ENCODE measurements around the gene KCNK7. TPM values are rescaled to one million over a fixed set of nuclear protein-coding genes. Genes with fewer than 3 reads are reported as not detected.

KCNK7 gene
- total RNA-seq, 1 experiment from 2014 or later: 0.61 TPM

DNA sequence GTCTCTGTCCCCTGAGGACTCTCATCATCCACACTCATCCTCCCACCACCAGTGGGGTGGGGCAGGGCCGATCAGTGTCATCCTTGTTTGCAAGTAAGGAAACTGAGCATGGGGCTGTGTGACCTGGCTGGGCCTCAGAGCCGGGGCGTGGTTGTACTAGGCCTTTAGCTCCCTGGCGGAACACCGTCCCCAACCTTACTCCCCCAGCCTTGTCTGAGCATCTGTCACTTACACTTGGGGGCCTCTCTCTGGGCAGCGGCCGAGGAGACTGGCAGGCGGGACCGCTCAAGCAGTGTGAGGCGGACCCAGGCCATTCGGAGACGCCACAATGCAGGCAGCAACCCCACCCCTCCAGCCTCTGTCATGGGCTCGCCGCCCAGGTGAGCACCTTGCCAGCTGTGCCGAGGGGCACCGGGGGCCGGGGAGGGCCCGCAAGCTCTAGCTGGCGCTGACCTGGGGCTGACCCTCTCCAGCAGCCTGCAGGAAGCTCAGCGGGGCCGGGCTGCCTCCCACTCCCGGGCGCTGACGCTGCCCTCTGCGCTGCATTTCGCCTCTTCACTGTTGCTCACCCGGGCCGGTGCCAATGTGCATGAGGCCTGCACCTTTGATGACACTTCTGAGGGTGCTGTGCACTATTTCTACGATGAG lies 23.8 kb upstream of the KCNK7 start:
- H4K20me1 ChIP-seq (ENCODE audit: insufficient read depth): no peaks in the 10 kb centered on the region
- H3K79me2 ChIP-seq (ENCODE audit: insufficient read depth, low read length): peaks cover 35% of the 10 kb centered on the region
- peaks cover 20 to 24% of the 10 kb centered on the region in 2 experiments; a peak in 3 of 4 replicates for H3K36me3 ChIP-seq (ENCODE audit: control insufficient read depth in 1 of 2, insufficient read depth in 2 of 2, low read length in 2 of 2)
- no peaks in the 10 kb centered on the region for H3K9me3 ChIP-seq (ENCODE audit: control insufficient read depth in 1 of 2, insufficient read depth in 1 of 2, low read depth in 1 of 2, low read length in 2 of 2)
- ChIA-PET CTCF (no interaction called here), RAD21 (ENCODE audit: low non-redundant PET in 1 of 2, low total read pairs in 2 of 2, uncharacterized antibody in 2 of 2, unreplicated experiment in 2 of 2) (no interaction called here), POLR2A (no interaction called here)
- H3K9ac ChIP-seq (ENCODE audit: low read length): no peak overlapping the region
- H3K27me3 ChIP-seq (ENCODE audit: insufficient read depth, low read length): no peaks in the 10 kb centered on the region
- H3K27ac ChIP-seq (ENCODE audit: low read depth, low read length): no peak overlapping the region
- H3K4me2 ChIP-seq (ENCODE audit: low read length): no peak overlapping the region
- no peak overlapping the region for H3K4me3 ChIP-seq (replicated peaks in 1 of 2; ENCODE audit: low read depth in 1 of 2, low read length in 2 of 2)
- peaks cover 4 to 11% of the 10 kb centered on the region in 2 experiments for H3K4me1 ChIP-seq (ENCODE audit: control insufficient read depth in 1 of 2, insufficient read depth in 2 of 2, low read length in 2 of 2)
- ATAC-seq (no peak), DNase-seq (ENCODE audit: low read depth, low spot score) (no peak)
- TF ChIP-seq, protein P1, sequence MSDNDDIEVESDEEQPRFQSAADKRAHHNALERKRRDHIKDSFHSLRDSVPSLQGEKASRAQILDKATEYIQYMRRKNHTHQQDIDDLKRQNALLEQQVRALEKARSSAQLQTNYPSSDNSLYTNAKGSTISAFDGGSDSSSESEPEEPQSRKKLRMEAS (IDR thresholded peaks at IDR 0.05): no peak
- no peak for TF ChIP-seq EZH2phosphoT487 (IDR thresholded peaks at IDR 0.05; ENCODE audit: borderline replicate concordance)
- intact Hi-C loops (cut with micrococcal nuclease): no loop called here
- no TSS peak for BruUV-seq (replicated peaks)
- H2AFZ ChIP-seq (ENCODE audit: low read depth, low read length, poor library complexity, severe bottlenecking): no peak overlapping the region
- no peaks in the 10 kb centered on the region for H3K9me2 ChIP-seq (ENCODE audit: insufficient read depth)

DNA sequence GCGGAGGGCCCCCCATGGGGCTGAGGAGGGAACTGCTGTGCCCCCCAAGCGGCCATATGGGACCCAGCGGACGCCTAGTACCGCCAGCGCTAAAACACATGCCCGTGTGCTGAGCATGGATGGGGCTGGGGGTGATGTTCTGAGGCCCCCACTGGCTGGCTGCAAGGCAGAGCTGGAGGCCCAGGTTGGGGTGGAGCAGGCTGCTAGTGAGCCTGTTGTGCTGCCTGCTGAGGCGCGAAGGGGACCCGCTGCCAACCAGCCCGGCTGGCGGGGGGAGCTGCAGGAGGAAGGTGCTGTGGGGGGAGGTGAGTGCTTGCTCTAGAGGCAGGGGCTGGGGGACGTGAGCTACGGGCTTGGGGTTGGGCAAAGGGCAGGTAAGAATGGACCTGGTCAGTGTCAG lies 23.2 kb upstream of the KCNK7 start:
- Histone ChIP-seq H3K9me3 (ENCODE audit: control insufficient read depth in 1 of 2, insufficient read depth in 1 of 2, low read depth in 1 of 2, low read length in 2 of 2) (no peaks in the 10 kb centered on the region), H3K27ac (ENCODE audit: low read depth, low read length) (no peak overlapping the region; the same call in 1 of the 2 replicates), H3K27me3 (ENCODE audit: insufficient read depth, low read length) (no peaks in the 10 kb centered on the region), H3K9me2 (ENCODE audit: insufficient read depth) (no peaks in the 10 kb centered on the region), H3K4me3 (replicated peaks in 1 of 2; ENCODE audit: low read depth in 1 of 2, low read length in 2 of 2) (no peak overlapping the region), H3K4me2 (ENCODE audit: low read length) (no peak overlapping the region), H3K36me3 (ENCODE audit: control insufficient read depth in 1 of 2, insufficient read depth in 2 of 2, low read length in 2 of 2) (peaks cover 19 to 24% of the 10 kb centered on the region in 2 experiments; a peak in 3 of 4 replicates), H4K20me1 (ENCODE audit: insufficient read depth) (no peaks in the 10 kb centered on the region), H3K79me2 (ENCODE audit: insufficient read depth, low read length) (peaks cover 41% of the 10 kb centered on the region), H3K4me1 (ENCODE audit: control insufficient read depth in 1 of 2, insufficient read depth in 2 of 2, low read length in 2 of 2) (peaks cover 4 to 11% of the 10 kb centered on the region in 2 experiments), H2AFZ (ENCODE audit: low read depth, low read length, poor library complexity, severe bottlenecking) (no peak overlapping the region), H3K9ac (ENCODE audit: low read length) (no peak overlapping the region)
- ATAC-seq (no peak), DNase-seq (ENCODE audit: low read depth, low spot score) (no peak)
- ChIA-PET POLR2A (no interaction called here), CTCF (no interaction called here), RAD21 (ENCODE audit: low non-redundant PET in 1 of 2, low total read pairs in 2 of 2, uncharacterized antibody in 2 of 2, unreplicated experiment in 2 of 2) (no interaction called here)
- intact Hi-C loops (cut with micrococcal nuclease): no loop called here
- TF ChIP-seq ELF1 (IDR thresholded peaks at IDR 0.05; ENCODE audit: borderline replicate concordance, low read depth) (no peak), EGR1 (IDR thresholded peaks at IDR 0.05; ENCODE audit: low read depth) (no peak), RAD21 (IDR thresholded peaks at IDR 0.05; ENCODE audit: low read depth) (no peak), CBX3 (IDR thresholded peaks at IDR 0.05; ENCODE audit: low read depth) (no peak), SP1 (IDR thresholded peaks at IDR 0.05; ENCODE audit: low read depth) (no peak)
- TF ChIP-seq, protein P2, sequence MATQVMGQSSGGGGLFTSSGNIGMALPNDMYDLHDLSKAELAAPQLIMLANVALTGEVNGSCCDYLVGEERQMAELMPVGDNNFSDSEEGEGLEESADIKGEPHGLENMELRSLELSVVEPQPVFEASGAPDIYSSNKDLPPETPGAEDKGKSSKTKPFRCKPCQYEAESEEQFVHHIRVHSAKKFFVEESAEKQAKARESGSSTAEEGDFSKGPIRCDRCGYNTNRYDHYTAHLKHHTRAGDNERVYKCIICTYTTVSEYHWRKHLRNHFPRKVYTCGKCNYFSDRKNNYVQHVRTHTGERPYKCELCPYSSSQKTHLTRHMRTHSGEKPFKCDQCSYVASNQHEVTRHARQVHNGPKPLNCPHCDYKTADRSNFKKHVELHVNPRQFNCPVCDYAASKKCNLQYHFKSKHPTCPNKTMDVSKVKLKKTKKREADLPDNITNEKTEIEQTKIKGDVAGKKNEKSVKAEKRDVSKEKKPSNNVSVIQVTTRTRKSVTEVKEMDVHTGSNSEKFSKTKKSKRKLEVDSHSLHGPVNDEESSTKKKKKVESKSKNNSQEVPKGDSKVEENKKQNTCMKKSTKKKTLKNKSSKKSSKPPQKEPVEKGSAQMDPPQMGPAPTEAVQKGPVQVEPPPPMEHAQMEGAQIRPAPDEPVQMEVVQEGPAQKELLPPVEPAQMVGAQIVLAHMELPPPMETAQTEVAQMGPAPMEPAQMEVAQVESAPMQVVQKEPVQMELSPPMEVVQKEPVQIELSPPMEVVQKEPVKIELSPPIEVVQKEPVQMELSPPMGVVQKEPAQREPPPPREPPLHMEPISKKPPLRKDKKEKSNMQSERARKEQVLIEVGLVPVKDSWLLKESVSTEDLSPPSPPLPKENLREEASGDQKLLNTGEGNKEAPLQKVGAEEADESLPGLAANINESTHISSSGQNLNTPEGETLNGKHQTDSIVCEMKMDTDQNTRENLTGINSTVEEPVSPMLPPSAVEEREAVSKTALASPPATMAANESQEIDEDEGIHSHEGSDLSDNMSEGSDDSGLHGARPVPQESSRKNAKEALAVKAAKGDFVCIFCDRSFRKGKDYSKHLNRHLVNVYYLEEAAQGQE (IDR thresholded peaks at IDR 0.05; ENCODE audit: low read depth): no peak
- TF ChIP-seq, protein P3, sequence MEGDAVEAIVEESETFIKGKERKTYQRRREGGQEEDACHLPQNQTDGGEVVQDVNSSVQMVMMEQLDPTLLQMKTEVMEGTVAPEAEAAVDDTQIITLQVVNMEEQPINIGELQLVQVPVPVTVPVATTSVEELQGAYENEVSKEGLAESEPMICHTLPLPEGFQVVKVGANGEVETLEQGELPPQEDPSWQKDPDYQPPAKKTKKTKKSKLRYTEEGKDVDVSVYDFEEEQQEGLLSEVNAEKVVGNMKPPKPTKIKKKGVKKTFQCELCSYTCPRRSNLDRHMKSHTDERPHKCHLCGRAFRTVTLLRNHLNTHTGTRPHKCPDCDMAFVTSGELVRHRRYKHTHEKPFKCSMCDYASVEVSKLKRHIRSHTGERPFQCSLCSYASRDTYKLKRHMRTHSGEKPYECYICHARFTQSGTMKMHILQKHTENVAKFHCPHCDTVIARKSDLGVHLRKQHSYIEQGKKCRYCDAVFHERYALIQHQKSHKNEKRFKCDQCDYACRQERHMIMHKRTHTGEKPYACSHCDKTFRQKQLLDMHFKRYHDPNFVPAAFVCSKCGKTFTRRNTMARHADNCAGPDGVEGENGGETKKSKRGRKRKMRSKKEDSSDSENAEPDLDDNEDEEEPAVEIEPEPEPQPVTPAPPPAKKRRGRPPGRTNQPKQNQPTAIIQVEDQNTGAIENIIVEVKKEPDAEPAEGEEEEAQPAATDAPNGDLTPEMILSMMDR (IDR thresholded peaks at IDR 0.05 in 2 of 3, conservative IDR thresholded peaks at IDR 0.05 in 1 of 3; ENCODE audit: borderline replicate concordance in 1 of 3, insufficient read depth in 1 of 3, low read depth in 2 of 3, low read length in 2 of 3): no peak
- TF ChIP-seq, protein P4, sequence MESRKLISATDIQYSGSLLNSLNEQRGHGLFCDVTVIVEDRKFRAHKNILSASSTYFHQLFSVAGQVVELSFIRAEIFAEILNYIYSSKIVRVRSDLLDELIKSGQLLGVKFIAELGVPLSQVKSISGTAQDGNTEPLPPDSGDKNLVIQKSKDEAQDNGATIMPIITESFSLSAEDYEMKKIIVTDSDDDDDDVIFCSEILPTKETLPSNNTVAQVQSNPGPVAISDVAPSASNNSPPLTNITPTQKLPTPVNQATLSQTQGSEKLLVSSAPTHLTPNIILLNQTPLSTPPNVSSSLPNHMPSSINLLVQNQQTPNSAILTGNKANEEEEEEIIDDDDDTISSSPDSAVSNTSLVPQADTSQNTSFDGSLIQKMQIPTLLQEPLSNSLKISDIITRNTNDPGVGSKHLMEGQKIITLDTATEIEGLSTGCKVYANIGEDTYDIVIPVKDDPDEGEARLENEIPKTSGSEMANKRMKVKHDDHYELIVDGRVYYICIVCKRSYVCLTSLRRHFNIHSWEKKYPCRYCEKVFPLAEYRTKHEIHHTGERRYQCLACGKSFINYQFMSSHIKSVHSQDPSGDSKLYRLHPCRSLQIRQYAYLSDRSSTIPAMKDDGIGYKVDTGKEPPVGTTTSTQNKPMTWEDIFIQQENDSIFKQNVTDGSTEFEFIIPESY (IDR thresholded peaks at IDR 0.05; ENCODE audit: extremely low read depth, insufficient replicate concordance, low read length): no peak
- TF ChIP-seq, protein P1 (IDR thresholded peaks at IDR 0.05): no peak
- BruUV-seq (replicated peaks): no TSS peak
